ENCODE data around the gene FAM229A. TPM values are rescaled to one million over a fixed set of nuclear protein-coding genes. Genes with fewer than 3 reads are reported as not detected.
A peak's percentile ranks its signal among the peaks of the same experiment; 100 is the strongest.

Gene FAM229A
- total and polyA plus RNA-seq, 9 of the 15 experiments (the other 6 are each of a cell fraction or from before 2014, with no cell fraction given), result 0.04 to 21.6 (median 7.4) TPM

DNA sequence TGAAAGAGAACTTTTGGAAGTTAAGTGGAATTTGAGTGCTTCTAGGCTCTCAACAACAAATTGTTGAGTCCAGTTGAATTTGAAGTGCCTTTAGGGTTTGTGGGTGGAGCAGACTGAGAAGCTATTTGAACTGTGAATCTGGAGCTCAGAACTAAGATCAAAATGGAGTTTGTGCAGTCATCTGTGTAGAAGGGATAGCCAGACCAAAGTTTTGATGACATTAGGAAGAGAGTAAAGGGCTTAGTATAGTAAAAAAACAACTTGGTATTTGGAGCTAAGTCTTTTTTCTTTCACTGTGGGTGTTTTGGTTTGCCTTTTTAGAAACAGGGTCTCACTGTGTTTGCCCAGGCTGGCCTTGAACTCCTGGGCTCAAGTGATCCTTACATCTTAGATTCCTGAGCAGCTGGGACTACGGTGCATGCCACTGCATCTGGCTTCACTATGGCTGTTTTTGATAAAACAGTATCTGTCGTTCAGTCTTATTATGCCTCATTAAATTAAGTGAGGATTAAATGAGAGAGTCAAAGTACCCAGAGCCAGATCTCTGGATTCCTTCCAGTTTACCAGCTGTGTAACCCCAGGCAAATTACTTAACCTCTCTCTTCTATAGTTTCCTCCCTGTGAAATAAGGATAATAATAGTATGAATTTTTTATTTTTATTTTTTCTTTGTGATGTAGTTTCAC is 50.4 kb downstream of the FAM229A start (continued):
- TF ChIP-seq RAD21 (CRISPR knock-in tag; conservative IDR thresholded peaks at IDR 0.05 in 1 of 2, IDR thresholded peaks at IDR 0.05 in 1 of 2) (no peak), DMBX1 (CRISPR knock-in tag; IDR thresholded peaks at IDR 0.05; ENCODE audit: borderline replicate concordance) (peak; percentile 64; the same call in 1 of the 2 replicates), ZHX1 (conservative IDR thresholded peaks at IDR 0.05; ENCODE audit: low read length) (no peak), GATAD2B (IDR thresholded peaks at IDR 0.05; ENCODE audit: borderline replicate concordance) (no peak), ZNF41 (CRISPR knock-in tag; conservative IDR thresholded peaks at IDR 0.05) (0 out of 2 replicates have a peak, but pooled peaks have one; percentile 24), ZNF668 (CRISPR knock-in tag; IDR thresholded peaks at IDR 0.05) (0 out of 2 replicates have a peak, but pooled peaks have one; percentile 32), SUPT5H (IDR thresholded peaks at IDR 0.05) (no peak), POLR2AphosphoS2 (IDR thresholded peaks at IDR 0.05; ENCODE audit: low read length) (no peak), E2F3 (CRISPR knock-in tag; IDR thresholded peaks at IDR 0.05) (no peak), XRCC4 (IDR thresholded peaks at IDR 0.05; ENCODE audit: extremely low read depth, insufficient read depth, insufficient read length) (no peak), REST (IDR thresholded peaks at IDR 0.05; ENCODE audit: borderline replicate concordance) (no peak), REST (CRISPR knock-in tag; IDR thresholded peaks at IDR 0.05; ENCODE audit: low read depth) (no peak), THRAP3 (IDR thresholded peaks at IDR 0.05; ENCODE audit: borderline replicate concordance) (no peak), RFX7 (CRISPR knock-in tag; IDR thresholded peaks at IDR 0.05) (no peak), DDX20 (tag; IDR thresholded peaks at IDR 0.05; ENCODE audit: low read depth) (0 out of 2 replicates have a peak, but pooled peaks have one; percentile 18), ZNF165 (CRISPR knock-in tag; IDR thresholded peaks at IDR 0.05; ENCODE audit: borderline replicate concordance) (no peak), CBX3 (IDR thresholded peaks at IDR 0.05; ENCODE audit: borderline replicate concordance in 1 of 2, low read length in 2 of 2) (no peak), GTF2A2 (tag; IDR thresholded peaks at IDR 0.05) (no peak)

Data from K562 (cell line).